HL-60/S4 (cell line): Measurements from ENCODE around the gene ZNF771.

Experiments
- in situ Hi-C: fragments of 300-500 bp; cut with MboI; formaldehyde crosslinking; loops from 2 replicates; pipeline ENCODE4 v1.14.3; 2022; ENCODE audit warnings: low sequenced_read_pairs

Gene ZNF771

DNA sequence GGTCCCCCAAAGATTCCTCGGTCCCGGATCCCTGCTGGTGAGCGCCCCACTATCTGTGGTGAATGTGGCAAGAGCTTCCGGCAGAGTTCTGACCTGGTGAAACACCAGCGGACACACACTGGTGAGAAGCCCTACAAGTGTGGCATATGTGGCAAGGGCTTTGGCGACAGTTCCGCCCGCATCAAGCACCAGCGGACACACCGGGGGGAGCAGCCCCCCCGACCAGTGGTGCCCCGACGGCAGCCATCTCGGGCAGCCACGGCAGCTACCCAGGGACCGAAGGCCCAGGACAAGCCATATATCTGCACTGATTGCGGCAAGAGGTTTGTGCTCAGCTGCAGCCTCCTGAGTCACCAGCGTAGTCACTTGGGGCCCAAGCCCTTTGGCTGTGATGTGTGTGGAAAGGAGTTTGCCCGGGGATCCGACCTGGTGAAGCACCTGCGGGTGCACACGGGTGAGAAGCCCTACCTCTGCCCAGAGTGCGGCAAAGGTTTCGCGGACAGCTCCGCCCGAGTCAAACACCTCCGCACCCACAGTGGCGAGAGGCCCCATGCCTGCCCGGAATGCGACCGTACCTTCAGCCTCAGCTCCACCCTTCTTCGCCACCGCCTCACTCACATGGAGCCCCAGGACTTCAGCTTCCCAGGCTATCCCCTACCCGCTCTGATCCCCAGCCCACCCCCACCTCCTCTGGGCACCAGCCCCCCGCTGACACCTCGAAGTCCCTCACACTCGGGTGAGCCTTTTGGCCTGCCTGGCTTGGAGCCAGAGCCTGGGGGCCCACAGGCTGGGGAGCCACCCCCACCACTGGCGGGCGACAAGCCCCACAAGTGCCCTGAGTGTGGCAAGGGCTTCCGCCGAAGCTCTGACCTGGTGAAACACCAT, 9.4 kb upstream of the ZNF771 start:
- in situ Hi-C loops = no loop called here

DNA sequence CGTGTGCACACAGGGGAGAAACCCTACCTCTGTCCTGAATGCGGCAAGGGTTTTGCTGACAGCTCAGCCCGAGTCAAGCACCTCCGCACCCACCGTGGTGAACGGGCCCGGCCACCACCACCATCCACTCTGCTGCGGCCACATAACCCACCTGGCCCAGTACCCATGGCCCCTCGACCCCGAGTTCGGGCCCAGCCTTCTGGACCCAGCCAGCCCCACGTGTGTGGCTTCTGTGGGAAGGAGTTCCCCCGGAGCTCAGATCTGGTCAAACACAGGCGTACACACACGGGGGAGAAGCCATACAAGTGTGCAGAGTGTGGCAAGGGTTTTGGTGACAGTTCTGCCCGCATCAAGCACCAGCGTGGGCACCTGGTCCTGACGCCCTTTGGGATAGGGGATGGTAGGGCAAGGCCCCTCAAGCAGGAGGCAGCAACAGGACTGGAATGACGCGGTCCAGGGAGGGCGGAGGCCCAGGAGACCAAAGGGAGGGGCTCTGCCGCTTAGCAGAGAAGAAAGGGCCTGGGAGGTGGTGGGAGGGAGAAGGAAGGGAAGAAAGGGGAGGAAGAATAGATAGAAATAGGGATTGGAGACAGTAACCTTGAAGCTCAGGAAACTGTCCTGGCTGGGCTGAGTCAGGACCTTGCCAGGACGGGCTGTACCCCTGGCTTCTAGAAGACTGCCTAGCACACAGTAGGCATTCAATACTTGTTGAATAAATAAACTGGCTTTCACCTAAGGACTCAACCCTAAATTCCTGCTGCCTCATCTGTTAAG, 8.6 kb upstream of the ZNF771 start:
- in situ Hi-C loops = no loop called here

DNA sequence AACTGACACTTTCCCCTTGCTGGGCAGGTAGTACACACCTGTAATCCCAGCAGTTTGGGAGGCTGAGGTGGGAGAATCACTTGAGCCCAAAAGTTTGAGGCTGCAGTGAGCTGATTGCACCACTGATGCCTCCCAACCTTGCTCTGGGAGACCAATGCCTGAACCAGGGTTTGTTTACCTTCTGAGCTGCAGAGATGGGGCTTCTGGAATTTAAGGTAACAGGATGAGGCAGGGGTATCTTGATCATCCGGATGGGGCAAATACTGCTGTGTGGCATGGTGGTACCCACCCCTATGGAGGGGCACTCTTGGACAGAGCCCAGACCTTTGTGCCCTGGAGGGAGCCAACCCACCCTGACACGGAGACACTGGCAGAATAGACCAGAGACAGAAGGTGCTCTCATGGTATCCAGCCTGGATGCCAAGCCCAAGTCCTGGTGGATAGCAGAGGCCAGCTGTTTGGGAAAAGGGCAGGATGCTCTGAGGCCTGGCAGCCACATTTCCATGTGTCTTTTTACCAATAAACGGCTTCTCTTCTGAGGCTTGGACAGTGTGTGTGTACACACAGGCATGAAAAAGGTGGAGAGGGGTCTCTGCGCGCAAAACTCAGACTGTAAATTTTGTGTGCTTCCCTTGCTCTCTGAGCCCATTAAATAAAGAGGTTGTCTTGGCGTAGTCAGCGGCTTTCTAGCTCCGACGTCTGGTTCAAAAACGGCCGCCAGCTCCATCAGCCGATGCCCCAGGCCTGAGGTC, 7.8 kb upstream of the ZNF771 start:
- in situ Hi-C loops = loop anchor here (25.0 kb wide), 1 partner anchor 287 kb away; the partner anchor contains the start of genes GDPD3 and MAPK3

DNA sequence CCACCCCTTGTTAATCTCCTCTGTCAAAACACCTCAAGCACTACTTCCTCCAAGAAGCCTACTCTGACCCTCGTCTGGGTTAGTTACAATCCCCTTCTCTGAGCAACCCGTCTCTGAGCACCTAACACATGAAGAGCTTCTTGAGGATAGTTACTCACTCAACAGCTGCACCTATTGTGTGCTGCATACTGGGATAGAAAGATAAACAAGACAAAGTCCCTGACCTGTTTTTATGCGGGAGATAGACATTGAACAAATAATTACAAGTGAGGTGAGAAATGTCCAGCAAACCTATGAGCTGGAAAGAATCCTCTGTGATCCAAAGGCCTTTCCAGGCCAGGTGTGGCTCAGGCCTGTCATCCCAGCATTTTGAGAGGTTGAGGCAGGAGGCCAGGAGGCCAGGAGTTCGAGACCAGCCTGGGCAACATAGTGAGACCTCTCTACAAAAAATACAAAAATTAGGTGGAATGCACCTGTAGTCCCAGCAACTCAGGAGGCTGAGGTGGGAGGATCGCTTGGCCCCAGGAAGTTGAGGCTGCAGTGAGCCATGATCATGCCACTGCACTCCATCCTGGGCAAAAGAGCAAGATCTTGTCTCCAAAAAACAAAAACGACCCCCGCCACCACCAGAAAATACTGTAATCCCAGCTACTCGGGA, 5.5 kb upstream of the ZNF771 start:
- in situ Hi-C loops = loop anchor here (25.0 kb wide), 1 partner anchor 290 kb away; the partner anchor contains the start of genes GDPD3 and MAPK3

DNA sequence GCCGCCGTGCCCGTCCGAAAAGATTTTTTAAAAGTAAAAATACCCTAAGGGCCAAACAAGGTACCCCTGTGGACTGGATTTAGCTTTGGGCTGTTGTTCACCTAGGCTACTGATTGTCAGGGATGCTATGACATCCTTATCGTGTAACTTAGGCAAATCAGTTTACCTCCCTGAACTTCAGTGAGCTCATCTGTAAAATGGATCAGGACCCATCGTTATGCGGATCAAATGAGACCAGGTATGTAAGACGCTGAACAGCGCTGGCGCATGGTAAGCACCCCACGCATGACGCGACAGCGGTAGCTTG, 658 bp upstream of the ZNF771 start:
- in situ Hi-C loops = loop anchor here (25.0 kb wide), 1 partner anchor 294 kb away; the partner anchor contains the start of genes GDPD3 and MAPK3

DNA sequence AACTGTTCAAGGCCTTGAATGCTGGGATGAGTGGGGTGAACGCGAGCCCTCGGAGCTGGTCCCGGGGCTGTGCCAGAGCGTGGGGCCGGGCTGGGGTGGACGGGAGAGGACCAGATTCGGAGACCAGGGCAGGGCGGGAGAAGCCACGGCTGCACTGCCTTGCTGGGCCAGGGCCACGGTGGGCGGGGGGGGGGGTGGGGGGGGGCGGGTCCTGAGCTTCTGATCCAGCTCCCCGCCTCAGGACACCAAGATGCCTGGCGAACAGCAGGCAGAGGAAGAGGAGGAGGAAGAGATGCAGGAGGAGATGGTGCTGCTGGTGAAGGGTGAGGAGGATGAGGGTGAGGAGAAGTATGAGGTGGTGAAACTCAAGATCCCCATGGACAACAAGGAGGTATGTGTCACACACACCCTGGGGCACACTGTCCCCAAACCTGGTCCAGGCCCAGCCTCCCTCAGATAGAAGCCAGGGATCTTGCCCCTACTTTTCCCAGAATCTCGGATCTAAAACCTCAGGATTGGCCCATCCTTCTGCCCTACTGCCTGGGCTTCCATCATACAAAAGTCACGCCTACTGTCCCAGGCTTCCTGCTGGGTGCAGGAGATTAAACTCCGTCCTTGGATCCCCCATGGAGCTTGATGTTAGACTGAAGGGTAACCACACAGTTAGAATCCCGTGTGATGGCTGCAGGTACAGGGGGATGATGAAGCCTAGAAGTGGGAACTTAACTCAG, 563 bp downstream of the ZNF771 start:
- in situ Hi-C loops = loop anchor here (25.0 kb wide), 1 partner anchor 296 kb away; the partner anchor contains the start of genes GDPD3 and MAPK3

DNA sequence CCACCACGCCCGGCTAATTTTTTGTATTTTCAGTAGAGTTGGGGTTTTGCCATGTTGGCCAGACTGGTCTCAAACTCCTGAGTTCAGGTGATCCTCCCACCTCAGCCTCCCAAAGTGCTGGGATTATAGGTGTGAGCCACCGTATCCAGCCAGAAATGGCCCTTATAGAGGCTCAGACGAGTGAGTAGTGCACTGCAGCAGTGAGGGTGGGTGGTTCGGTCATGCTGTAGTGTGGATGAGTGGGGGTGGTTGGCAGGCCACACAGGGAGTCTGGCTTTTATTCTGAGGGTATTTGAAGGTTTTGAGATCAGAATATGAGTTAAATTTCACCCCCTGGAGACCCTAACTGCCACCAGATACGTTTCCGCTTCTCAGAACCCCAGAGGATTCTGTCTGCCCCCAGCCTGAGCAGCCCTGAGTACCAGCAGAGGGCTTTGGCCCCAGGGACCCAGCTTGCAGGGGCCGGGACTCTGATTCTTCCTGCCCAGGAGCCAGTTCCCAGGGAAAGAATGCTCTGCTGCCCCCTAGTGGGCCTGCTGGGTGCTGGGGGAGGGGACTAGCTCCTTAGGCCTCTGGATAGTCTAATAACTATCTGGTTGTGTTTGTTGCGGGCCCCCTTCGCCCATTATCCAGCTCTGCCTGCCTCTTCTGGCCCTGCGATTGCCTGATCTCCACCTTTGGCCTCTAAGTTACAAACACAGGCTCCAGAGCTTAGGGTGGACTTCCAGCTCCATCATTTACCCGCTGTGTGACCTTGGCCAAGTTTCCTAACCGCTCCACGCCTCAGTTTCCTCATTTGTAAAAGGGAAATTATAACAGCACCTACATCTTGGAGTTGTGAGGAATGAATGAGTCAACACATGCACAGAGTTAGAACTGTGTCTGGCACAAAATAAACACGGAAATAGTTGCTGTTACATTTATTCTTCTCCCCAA, 2.0 kb downstream of the ZNF771 start:
- in situ Hi-C loops = loop anchor here (25.0 kb wide), 1 partner anchor 297 kb away; the partner anchor contains the start of genes GDPD3 and MAPK3

DNA sequence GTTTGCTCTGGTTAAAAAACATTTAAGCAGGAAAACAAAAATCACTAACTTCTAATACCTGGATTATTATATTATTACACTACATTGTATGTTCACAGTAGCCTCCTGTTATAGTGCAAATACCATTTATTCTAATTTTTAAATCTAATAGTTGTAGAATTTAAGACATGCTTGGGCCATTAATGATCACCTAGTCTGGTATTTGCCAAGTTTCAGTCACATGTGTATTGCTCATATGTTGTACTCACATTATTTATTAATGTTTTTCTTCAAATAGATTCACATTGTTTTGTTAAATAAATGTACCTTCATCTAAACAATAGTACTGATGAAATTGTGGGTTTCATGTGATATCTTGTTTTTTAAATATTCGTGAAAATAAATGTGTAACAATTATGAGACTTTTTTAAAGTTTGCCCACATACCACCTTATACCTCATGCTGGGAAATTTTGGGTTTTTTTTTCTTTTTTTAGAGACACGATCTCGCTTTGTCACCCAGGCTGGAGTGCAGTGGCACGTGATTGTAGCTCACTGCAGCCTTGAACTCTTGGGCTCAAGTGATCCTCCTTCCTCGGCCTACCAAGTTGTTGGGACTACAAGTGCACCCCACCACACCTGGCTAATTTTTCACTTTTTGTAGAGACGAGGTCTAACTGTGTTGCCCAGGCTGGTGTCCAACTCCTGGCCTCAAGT, 5.9 kb downstream of the ZNF771 start:
- in situ Hi-C loops = loop anchor here (25.0 kb wide), 1 partner anchor 301 kb away; the partner anchor contains the start of genes GDPD3 and MAPK3

DNA sequence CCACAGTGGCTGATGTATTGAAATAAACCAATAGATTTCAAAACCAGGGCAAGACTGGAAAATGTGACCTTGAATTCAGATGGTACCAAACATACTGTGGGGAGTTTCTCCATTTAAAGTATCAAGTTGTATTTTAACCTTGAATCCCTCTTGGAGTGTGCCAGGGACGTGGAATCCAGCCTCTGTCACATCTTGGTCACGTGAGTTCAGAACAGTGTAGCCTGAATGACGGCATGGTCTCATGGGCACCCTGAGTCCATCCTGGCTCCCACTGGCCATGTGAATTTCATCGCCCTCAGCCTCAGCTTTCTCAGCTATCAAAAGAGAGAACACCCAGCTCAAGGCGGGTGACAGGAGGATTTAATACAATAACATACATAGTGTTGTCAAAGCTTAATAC, 6.8 kb downstream of the ZNF771 start:
- in situ Hi-C loops = loop anchor here (25.0 kb wide), 1 partner anchor 302 kb away; the partner anchor contains the start of genes GDPD3 and MAPK3

DNA sequence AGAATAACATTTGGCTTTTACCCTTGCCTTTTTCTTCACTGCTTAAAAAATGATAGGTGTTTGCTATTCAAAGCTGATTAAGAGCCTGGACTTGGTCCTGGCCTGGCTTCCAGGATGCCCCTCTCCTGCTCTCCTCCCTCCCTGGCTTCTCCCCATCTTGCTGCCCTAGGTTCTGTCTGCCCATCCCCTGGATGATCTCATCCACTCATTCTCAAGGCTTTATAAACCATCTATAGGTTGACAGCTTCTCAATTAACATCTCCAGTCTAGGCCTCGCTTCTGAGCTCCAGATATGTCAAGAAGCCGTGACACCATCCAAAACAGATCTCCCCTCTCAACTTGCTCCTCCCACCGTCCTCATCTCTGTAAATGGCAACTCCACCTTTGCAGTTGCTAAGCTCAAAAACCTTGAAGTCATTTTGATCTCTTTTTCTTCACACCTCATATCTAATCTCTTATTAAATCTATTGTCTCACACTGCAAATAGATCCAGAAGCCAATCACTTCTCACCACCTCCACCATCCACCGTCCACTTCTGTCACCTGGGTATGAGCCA, 8.7 kb downstream of the ZNF771 start:
- in situ Hi-C loops = loop anchor here (25.0 kb wide), 1 partner anchor 304 kb away; the partner anchor contains the start of genes GDPD3 and MAPK3

DNA sequence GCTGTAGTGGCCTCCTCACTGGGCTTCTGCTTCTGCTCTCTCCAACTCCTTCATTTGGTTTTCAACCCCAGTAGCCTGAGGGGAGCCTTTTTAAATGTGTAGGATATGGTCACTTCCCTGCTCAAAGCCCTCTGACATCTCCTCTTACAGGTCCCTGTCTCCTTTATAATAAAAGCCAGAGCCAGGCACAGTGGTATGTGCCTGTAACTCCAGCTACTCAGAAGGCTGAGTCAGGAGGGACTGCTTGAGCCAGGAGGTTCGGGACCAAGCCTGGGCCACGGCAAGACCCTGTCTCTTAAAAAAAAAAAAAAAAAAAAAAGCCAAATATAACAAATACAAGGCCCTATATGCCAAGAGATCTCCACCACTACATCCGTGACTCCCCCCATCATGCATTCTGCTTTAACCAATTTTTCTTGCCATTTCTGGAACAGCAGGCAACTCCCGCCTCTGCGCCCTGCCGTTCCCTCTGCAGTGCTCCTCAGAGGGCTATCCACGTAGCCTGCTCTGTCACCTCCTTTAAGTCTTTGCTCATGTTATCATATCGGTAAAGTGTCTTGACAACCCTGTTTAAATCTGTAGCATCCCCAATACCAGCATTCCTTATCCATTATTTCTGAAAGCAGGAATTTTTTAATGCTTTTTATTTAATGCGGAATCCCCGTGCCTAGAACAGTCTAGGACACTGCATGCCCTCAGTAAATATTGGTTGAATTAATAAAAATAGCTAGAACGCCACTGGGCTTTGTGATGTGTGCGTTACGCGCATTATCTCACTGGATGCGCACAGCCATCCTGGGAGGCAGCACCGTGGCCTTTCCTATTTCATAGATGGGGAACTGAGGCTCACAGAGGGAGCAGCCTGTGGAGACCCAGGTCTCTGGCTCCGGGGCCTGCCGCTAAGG, 9.5 kb downstream of the ZNF771 start:
- in situ Hi-C loops = loop anchor here (25.0 kb wide), 1 partner anchor 305 kb away; the partner anchor contains the start of genes GDPD3 and MAPK3

DNA sequence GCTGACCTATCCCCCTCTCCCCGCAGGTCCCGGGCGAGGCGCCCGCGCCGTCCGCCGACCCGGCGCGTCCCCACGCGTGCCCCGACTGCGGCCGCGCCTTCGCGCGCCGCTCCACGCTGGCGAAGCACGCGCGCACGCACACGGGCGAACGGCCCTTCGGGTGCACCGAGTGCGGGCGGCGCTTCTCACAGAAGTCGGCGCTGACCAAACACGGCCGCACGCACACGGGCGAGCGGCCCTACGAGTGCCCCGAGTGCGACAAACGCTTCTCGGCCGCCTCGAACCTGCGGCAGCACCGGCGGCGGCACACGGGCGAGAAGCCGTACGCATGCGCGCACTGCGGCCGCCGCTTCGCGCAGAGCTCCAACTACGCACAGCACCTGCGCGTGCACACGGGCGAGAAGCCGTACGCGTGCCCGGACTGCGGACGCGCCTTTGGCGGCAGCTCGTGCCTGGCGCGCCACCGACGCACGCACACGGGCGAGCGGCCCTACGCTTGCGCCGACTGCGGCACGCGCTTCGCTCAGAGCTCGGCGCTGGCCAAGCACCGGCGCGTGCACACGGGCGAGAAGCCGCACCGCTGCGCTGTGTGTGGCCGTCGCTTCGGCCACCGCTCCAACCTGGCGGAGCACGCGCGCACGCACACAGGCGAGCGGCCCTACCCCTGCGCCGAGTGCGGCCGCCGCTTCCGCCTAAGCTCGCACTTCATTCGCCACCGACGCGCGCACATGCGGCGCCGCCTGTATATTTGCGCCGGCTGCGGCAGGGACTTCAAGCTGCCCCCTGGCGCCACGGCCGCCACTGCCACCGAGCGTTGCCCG, 10.3 kb downstream of the ZNF771 start:
- in situ Hi-C loops = loop anchor here (25.0 kb wide), 1 partner anchor 305 kb away; the partner anchor contains the start of genes GDPD3 and MAPK3

DNA sequence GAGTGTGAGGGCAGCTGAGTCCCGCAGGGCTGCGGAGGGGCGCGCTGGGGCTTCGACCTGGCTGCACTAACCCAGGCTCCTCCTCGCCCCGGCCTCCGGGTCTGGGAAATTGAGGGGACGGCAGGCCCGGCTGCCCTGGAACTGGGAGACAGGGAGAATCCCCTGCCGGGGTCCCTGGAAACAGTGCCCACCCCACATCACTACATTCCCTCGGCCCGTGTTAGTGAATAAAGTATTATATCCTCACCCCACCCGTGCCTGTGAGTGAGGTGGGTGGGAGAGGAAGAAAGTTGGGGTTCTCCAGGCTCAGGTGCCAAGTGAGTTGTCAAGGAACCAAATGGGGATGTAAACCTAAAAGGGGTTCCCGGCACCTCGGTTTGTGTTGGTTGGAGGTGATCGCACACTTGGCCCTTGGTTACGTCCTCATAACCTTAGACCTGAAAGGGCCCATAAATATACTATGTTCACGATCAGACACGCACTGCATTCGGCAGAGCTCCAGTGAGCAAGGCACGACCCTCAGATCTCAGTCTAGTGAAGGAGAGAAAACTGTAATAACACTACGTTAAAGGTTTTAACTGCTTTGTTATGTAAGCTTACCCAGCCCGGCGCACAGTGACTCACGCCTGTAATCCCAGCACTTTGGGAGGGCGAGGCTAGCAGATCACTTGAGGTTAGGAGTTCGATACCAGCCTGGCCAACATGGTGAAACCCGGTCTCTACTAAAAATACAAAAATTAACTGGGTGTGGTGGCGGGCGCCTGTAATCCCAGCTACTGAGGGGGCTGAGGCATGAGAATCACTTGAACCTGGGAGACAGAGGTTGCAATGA, 11.2 kb downstream of the ZNF771 start:
- in situ Hi-C loops = loop anchor here (25.0 kb wide), 1 partner anchor 306 kb away; the partner anchor contains the start of genes GDPD3 and MAPK3

DNA sequence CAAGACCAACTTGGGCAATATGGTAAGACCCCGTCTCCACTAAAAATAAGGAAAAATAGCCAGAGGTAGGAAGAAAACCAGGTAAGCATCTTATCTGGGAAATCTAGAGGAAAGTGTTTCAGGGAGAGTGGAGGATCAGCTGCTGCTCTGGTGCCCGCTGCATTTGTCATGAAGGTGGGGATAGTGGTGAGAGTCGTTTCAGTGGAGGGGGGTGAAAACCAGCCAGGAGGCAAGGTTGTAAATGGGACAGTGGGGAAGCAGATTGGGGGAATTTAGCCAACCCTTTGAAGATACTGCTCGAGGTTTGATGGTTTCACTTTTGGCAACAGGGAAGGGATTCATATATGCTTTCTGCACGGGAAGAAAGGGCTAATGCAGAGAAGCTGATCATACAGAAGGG, 13.6 kb downstream of the ZNF771 start:
- in situ Hi-C loops = loop anchor here (25.0 kb wide), 1 partner anchor 309 kb away; the partner anchor contains the start of genes GDPD3 and MAPK3
